H9 (cell line): Measurements from ENCODE around the gene CASP10. TPM values are rescaled to one million over a fixed set of nuclear protein-coding genes. Genes with fewer than 3 reads are reported as not detected.

ENCODE experiments used
- DNase-seq: peaks from one replicate; pipeline ENCODE4 v3.0.0-alpha.2; 2017
- H2AFZ ChIP-seq: one replicate; pipeline ENCODE4 v1.6.1; 2013; ENCODE audit warnings: mild to moderate bottlenecking, low read length, control low read depth, moderate library complexity
- H2AK5ac ChIP-seq: 2 replicates; pipeline ENCODE4 v1.6.1; 2013; ENCODE audit warnings: low read length, control low read depth, mixed read lengths; ENCODE audit not compliant: insufficient read length
- H2BK120ac ChIP-seq: one replicate; pipeline ENCODE4 v1.6.1; 2013; ENCODE audit warnings: low read depth, mild to moderate bottlenecking, low read length, control low read depth, inconsistent platforms; ENCODE audit not compliant: poor library complexity, severe bottlenecking
- H2BK12ac ChIP-seq: 2 replicates; pipeline ENCODE4 v1.6.1; 2013; ENCODE audit warnings: low read length, control low read depth, mixed read lengths, low read depth; ENCODE audit not compliant: insufficient read length
- H2BK15ac ChIP-seq: 2 replicates; pipeline ENCODE4 v1.6.1; 2013; ENCODE audit warnings: low read depth, low read length, control low read depth
- H2BK20ac ChIP-seq: one replicate; pipeline ENCODE4 v1.6.1; 2013; ENCODE audit warnings: low read depth, mild to moderate bottlenecking, low read length, control low read depth, inconsistent platforms; ENCODE audit not compliant: poor library complexity, severe bottlenecking
- H2BK5ac ChIP-seq: 2 replicates; pipeline ENCODE4 v1.6.1; 2013; ENCODE audit warnings: low read length, control low read depth, mixed read lengths; ENCODE audit not compliant: insufficient read length
- H3K14ac ChIP-seq: 2 replicates; pipeline ENCODE4 v1.6.1; 2013; ENCODE audit warnings: low read length, control low read depth; ENCODE audit not compliant: insufficient read depth
- H3K18ac ChIP-seq: 2 replicates; pipeline ENCODE4 v1.6.1; 2013; ENCODE audit warnings: low read depth, mild to moderate bottlenecking, mixed read lengths, low read length, control low read depth; ENCODE audit not compliant: insufficient read length
- H3K23ac ChIP-seq: 2 replicates; pipeline ENCODE4 v1.6.1; 2013; ENCODE audit warnings: low read length, control low read depth, mixed read lengths, low read depth; ENCODE audit not compliant: insufficient read length
- H3K23me2 ChIP-seq: 2 replicates; pipeline ENCODE4 v1.6.1; 2013; ENCODE audit warnings: low read depth, mild to moderate bottlenecking, mixed read lengths, low read length, control low read depth; ENCODE audit not compliant: insufficient read length, poor library complexity, severe bottlenecking
- H3K27ac ChIP-seq: 2 replicates; pipeline ENCODE4 v1.5.1; 2013; ENCODE audit warnings: low read length, control low read depth, mixed read lengths, low read depth; ENCODE audit not compliant: insufficient read length
- H3K27me3 ChIP-seq: 2 replicates; pipeline ENCODE4 v1.6.1; 2013; ENCODE audit warnings: low read length, control low read depth, inconsistent platforms; ENCODE audit not compliant: insufficient read depth
- H3K4ac ChIP-seq: 2 replicates; pipeline ENCODE4 v1.6.1; 2013; ENCODE audit warnings: low read depth, mild to moderate bottlenecking, control low read depth, inconsistent platforms, low read length, moderate library complexity
- H3K4me1 ChIP-seq: 2 replicates; pipeline ENCODE4 v1.6.1; 2013; ENCODE audit warnings: low read length, control low read depth, inconsistent platforms; ENCODE audit not compliant: insufficient read depth
- H3K4me2 ChIP-seq: 2 replicates; pipeline ENCODE4 v1.6.1; 2013; ENCODE audit warnings: low read length, control low read depth, mixed read lengths; ENCODE audit not compliant: insufficient read length, insufficient read depth
- H3K56ac ChIP-seq: 2 replicates; pipeline ENCODE4 v1.6.1; 2013; ENCODE audit warnings: low read depth, mild to moderate bottlenecking, mixed read lengths, low read length, control low read depth; ENCODE audit not compliant: insufficient read length
- H3K79me1 ChIP-seq: 2 replicates; pipeline ENCODE4 v1.6.1; 2013; ENCODE audit warnings: low read depth, mild to moderate bottlenecking, moderate library complexity, low read length, control low read depth, inconsistent platforms; ENCODE audit not compliant: insufficient read depth, poor library complexity, severe bottlenecking
- H3K79me2 ChIP-seq: 2 replicates; pipeline ENCODE4 v1.6.1; 2013; ENCODE audit warnings: low read length, control low read depth, inconsistent platforms; ENCODE audit not compliant: insufficient read depth
- H3K9ac ChIP-seq: 2 replicates; pipeline ENCODE4 v1.6.1; 2013; ENCODE audit warnings: low read length, control low read depth, mixed read lengths; ENCODE audit not compliant: insufficient read length; ENCODE audit errors: extremely low read depth
- H3K9me3 ChIP-seq: one replicate; pipeline ENCODE4 v1.6.1; 2013; ENCODE audit warnings: low read depth, low read length, inconsistent platforms; ENCODE audit not compliant: control insufficient read depth
- H3T11ph ChIP-seq: one replicate; pipeline ENCODE4 v1.6.1; 2013; ENCODE audit warnings: mild to moderate bottlenecking, low read length, control low read depth, inconsistent platforms
- H4K20me1 ChIP-seq: one replicate; pipeline ENCODE4 v1.6.1; 2013; ENCODE audit not compliant: control insufficient read depth, insufficient read length, insufficient read depth
- H4K5ac ChIP-seq: 2 replicates; pipeline ENCODE4 v1.6.1; 2013; ENCODE audit warnings: low read depth, mild to moderate bottlenecking, mixed read lengths, low read length, control low read depth; ENCODE audit not compliant: insufficient read length
- H4K8ac ChIP-seq: replicated peaks from 2 replicates; pipeline ENCODE4 v1.6.1; 2013; ENCODE audit warnings: low read length, control low read depth, mixed read lengths, low read depth; ENCODE audit not compliant: insufficient read length
- H4K91ac ChIP-seq: 2 replicates; pipeline ENCODE4 v1.6.1; 2013; ENCODE audit warnings: low read depth, mild to moderate bottlenecking, moderate library complexity, mixed read lengths, low read length, control low read depth; ENCODE audit not compliant: insufficient read length
- H3K27ac Mint-ChIP-seq, 3 experiments: 2 replicates in 2 of 3; 3 replicates in 1 of 3; pipeline ENCODE4 v1.8.0; 2020 to 2021; ENCODE audit warnings: mixed read lengths in 3 of 3, mild to moderate bottlenecking in 1 of 3, moderate library complexity in 1 of 3
- H3K27me3 Mint-ChIP-seq: 2 replicates; pipeline ENCODE4 v1.8.0; 2021; ENCODE audit warnings: low read depth, mild to moderate bottlenecking, moderate library complexity, mixed read lengths
- H3K36me3 Mint-ChIP-seq, 3 experiments: 2 replicates in 2 of 3; 3 replicates in 1 of 3; pipeline ENCODE4 v1.8.0; 2020 to 2021; ENCODE audit warnings: low read depth in 3 of 3, mixed read lengths in 3 of 3; ENCODE audit not compliant: insufficient read depth in 1 of 3
- H3K4me1 Mint-ChIP-seq, 2 experiments: 2 replicates each; pipeline ENCODE4 v1.8.0; 2020; ENCODE audit warnings: mixed read lengths in 2 of 2
- H3K4me3 Mint-ChIP-seq, 2 experiments: 2 replicates in 1 of 2; 3 replicates in 1 of 2; pipeline ENCODE4 v1.8.0; 2020 to 2021; ENCODE audit warnings: mild to moderate bottlenecking in 2 of 2, mixed read lengths in 2 of 2, moderate library complexity in 1 of 2
- H3K9me3 Mint-ChIP-seq, 2 experiments: 2 replicates in 1 of 2; 3 replicates in 1 of 2; pipeline ENCODE4 v1.8.0; 2020; ENCODE audit warnings: mild to moderate bottlenecking in 2 of 2, mixed read lengths in 2 of 2, moderate library complexity in 1 of 2
- WGBS: extraction: QIAGEN DNeasy Blood & Tissue Kit; methylation state at CpG from one replicate; pipeline ENCODE4 v1.1.7; 2013; ENCODE audit warnings: missing lambda C conversion rate, low lambda C conversion rate, mixed read lengths; ENCODE audit not compliant: insufficient read length; ENCODE audit errors: extremely low coverage; 5-methylcytosine and 5-hydroxymethylcytosine counted together
- total RNA-seq: library from RNA; stranded (reverse); gene quantifications from 2 replicates; pipeline ENCODE4 v1.2.1, GENCODE V29; 2021
- TF ChIP-seq, protein P1 (sequence below): fragments of 200-600 bp; sonication (generic); conservative IDR thresholded peaks from 3 replicates; pipeline ENCODE4 v1.8.0; 2021; ENCODE audit warnings: antibody characterized with exemption, mild to moderate bottlenecking

CASP10 gene
- total RNA-seq, 1 experiment from 2014 or later: 2.7 TPM

DNA sequence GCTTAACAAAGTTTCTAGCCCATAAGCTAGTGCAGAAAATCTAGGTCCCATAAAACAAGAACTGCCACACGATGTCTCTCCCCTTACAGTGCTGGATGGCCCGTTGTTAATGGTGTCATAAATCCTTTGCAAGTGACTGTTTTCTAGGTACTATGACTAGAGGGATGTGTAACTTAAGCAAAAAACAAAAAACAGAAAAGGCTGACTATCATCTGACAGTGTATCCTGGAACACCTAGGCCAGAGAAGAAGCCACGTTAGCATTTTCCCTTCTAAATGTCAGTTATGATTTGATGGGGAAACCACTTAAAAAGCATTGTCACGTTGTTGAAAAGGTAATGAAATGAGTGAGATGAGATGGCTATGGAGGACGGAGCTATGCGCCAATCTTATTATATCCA, 79.8 kb downstream of the CASP10 start:
- Histone ChIP-seq H3K14ac (no peak overlapping the region), H2AFZ (no peak overlapping the region), H2BK5ac (no peak overlapping the region), H3K9ac (no peak overlapping the region), H4K5ac (no peak overlapping the region), H2BK12ac (no peak overlapping the region), H3K4ac (no peak overlapping the region), H3K56ac (no peak overlapping the region), H4K8ac (no peak overlapping the region), H3K9me3 (no peaks in the 10 kb centered on the region), H4K20me1 (no peaks in the 10 kb centered on the region), H3K27me3 (no peaks in the 10 kb centered on the region), H2BK15ac (no peak overlapping the region), H3K79me1 (no peaks in the 10 kb centered on the region), H2AK5ac (no peak overlapping the region), H3T11ph (no peak overlapping the region), H3K23me2 (no peaks in the 10 kb centered on the region), H3K4me1 (peaks cover 5% of the 10 kb centered on the region; the same call in 1 of the 2 replicates), H2BK120ac (no peak overlapping the region), H3K27ac (no peak overlapping the region), H3K4me2 (no peak overlapping the region), H2BK20ac (no peak overlapping the region), H3K79me2 (no peaks in the 10 kb centered on the region), H3K18ac (no peak overlapping the region), H3K23ac (no peak overlapping the region), H4K91ac (no peak overlapping the region)
- TF ChIP-seq, protein P1, sequence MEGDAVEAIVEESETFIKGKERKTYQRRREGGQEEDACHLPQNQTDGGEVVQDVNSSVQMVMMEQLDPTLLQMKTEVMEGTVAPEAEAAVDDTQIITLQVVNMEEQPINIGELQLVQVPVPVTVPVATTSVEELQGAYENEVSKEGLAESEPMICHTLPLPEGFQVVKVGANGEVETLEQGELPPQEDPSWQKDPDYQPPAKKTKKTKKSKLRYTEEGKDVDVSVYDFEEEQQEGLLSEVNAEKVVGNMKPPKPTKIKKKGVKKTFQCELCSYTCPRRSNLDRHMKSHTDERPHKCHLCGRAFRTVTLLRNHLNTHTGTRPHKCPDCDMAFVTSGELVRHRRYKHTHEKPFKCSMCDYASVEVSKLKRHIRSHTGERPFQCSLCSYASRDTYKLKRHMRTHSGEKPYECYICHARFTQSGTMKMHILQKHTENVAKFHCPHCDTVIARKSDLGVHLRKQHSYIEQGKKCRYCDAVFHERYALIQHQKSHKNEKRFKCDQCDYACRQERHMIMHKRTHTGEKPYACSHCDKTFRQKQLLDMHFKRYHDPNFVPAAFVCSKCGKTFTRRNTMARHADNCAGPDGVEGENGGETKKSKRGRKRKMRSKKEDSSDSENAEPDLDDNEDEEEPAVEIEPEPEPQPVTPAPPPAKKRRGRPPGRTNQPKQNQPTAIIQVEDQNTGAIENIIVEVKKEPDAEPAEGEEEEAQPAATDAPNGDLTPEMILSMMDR: no peak
- Mint-ChIP-seq H3K9me3 (no peaks in the 10 kb centered on the region), H3K27me3 (no peaks in the 10 kb centered on the region; the same call in 1 of the 2 replicates), H3K36me3 (no peaks in the 10 kb centered on the region; a peak in 1 of 7 replicates), H3K4me3 (no peak overlapping the region), H3K27ac (no peak overlapping the region), H3K4me1 (peaks cover 15 to 19% of the 10 kb centered on the region in 2 experiments)
- no peak for DNase-seq
- WGBS: no CpG with 5 or more reads among the region's 6 CpGs
